Stomach smooth muscle (tissue), 2 donors: ENCODE measurements around the gene PLEKHB1.
A peak's percentile ranks its signal among the peaks of the same experiment; 100 is the strongest.

Source experiments
- H3K27ac ChIP-seq: one replicate; pipeline ENCODE4 v1.7.0; 2013; ENCODE audit warnings: mild to moderate bottlenecking, low read length, inconsistent platforms
- H3K27me3 ChIP-seq, 2 donors: one replicate each; pipeline ENCODE4 v1.7.0; 2013; ENCODE audit warnings: low read length in 2 of 2; ENCODE audit not compliant: insufficient read depth in 2 of 2, control insufficient read depth in 1 of 2
- H3K36me3 ChIP-seq, 2 donors: one replicate each; pipeline ENCODE4 v1.7.0; 2013; ENCODE audit warnings: low read length in 2 of 2; ENCODE audit not compliant: control insufficient read depth in 2 of 2, insufficient read depth in 2 of 2
- H3K4me1 ChIP-seq: one replicate; pipeline ENCODE4 v1.7.0; 2013; ENCODE audit warnings: low read length; ENCODE audit not compliant: control insufficient read depth, insufficient read depth
- H3K4me3 ChIP-seq, 2 donors: one replicate each; pipeline ENCODE4 v1.7.0; 2013; ENCODE audit warnings: low read length in 2 of 2
- H3K9ac ChIP-seq, 2 donors: one replicate each; pipeline ENCODE4 v1.7.0; 2013; ENCODE audit warnings: low read length in 2 of 2, mild to moderate bottlenecking in 1 of 2
- H3K9me3 ChIP-seq, 2 donors: one replicate each; pipeline ENCODE4 v1.7.0; 2013; ENCODE audit warnings: low read length in 2 of 2; ENCODE audit not compliant: control insufficient read depth in 2 of 2
- donor health status: healthy.
- donor health status: Pancreatic carcinoma.

The PLEKHB1 gene

DNA sequence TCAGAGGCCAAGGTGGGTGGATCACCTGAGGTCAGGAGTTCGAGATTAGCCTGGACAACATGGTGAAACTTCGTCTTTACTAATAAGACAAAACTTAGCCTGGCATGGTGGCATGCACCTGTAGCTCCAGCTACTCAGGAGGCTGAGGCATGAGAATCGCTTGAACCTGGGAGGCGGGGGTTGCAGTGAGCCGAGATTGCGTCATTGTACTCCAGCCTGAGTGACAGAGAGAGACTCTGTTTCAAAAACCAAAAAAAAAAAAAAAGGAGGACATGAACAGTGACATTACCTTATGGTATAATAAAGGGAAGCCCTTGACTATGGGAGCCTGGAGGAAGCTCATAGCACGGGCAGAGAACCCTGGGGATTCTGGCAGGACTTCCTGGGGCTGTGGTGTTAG is 16.5 kb upstream of the PLEKHB1 start:
- no peak overlapping the region for H3K4me3 ChIP-seq
- H3K9ac ChIP-seq, result no peak overlapping the region
- no peaks in the 10 kb centered on the region for H3K9me3 ChIP-seq
- H3K36me3 ChIP-seq, result no peaks in the 10 kb centered on the region
- no peaks in the 10 kb centered on the region for H3K27me3 ChIP-seq
- no peak overlapping the region for H3K27ac ChIP-seq
- no peaks in the 10 kb centered on the region for H3K4me1 ChIP-seq

DNA sequence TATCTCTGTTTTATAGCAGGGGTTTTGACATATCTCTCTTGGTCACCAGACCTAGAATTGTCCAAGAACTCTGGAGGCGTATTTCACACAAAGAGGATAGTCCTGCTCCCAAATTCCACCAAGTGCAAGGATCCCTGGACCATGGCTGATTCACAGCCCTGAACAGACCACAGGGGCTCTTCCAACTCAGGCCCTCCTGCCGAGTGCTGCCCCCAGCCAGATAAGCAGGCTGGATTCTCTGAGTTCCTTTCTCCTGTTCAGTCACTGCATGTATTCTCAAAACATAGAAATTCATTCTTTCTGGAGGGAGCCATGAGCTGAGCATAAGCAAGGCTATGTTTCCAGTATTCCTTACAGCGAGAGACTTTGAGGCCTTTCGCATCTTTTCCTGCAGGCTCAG is 13.4 kb upstream of the PLEKHB1 start:
- no peak overlapping the region for H3K27ac ChIP-seq
- no peak overlapping the region for H3K9ac ChIP-seq
- H3K36me3 ChIP-seq, result no peaks in the 10 kb centered on the region
- no peaks in the 10 kb centered on the region for H3K9me3 ChIP-seq
- H3K27me3 ChIP-seq, result no peaks in the 10 kb centered on the region
- no peak overlapping the region for H3K4me3 ChIP-seq
- no peaks in the 10 kb centered on the region for H3K4me1 ChIP-seq

DNA sequence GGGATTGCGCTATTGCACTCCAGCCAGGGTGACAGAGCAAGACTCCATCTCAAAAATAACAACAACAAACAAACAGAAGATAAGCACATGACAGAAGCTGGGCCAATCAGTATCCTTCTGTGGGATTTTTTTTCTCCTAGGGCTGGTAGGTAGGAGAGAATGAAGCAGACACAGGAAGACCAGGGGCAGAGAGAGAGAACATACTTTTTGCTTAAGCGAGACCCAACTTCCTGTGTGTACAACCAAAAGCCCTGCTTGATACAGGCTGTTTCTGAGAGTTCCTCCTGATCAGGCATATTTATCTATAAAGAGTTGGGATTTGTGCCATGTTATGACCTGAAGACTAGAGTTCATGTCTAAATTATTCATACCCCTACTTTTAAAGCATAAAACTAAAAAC is 12.4 kb upstream of the PLEKHB1 start:
- H3K27me3 ChIP-seq, result no peaks in the 10 kb centered on the region
- no peaks in the 10 kb centered on the region for H3K9me3 ChIP-seq
- H3K4me3 ChIP-seq, result no peak overlapping the region
- no peak overlapping the region for H3K27ac ChIP-seq
- H3K9ac ChIP-seq, result no peak overlapping the region
- H3K4me1 ChIP-seq, result no peaks in the 10 kb centered on the region
- H3K36me3 ChIP-seq, result no peaks in the 10 kb centered on the region

DNA sequence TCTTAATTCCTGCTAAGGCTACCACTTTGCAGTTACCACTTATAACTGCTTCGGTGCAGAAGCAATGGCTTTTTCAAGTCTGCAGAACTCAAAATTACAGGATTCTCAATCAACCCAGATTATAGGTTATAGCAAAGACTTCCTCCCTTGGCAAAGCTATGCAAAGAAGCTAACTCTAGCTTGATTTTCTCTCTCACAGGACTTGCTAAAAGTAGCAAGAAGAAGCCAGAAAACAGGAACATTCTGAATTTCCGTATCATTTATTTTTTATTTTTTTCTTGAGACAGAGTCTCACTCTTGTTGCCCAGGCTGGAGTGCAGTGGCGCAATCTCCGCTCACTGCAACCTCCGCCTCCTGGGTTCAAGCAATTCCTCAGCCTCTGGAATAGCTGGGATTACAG is 10.7 kb upstream of the PLEKHB1 start:
- no peak overlapping the region for H3K27ac ChIP-seq
- no peaks in the 10 kb centered on the region for H3K36me3 ChIP-seq
- no peaks in the 10 kb centered on the region for H3K4me1 ChIP-seq
- H3K4me3 ChIP-seq, result no peak overlapping the region
- no peaks in the 10 kb centered on the region for H3K27me3 ChIP-seq
- H3K9ac ChIP-seq, result no peak overlapping the region
- no peaks in the 10 kb centered on the region for H3K9me3 ChIP-seq

DNA sequence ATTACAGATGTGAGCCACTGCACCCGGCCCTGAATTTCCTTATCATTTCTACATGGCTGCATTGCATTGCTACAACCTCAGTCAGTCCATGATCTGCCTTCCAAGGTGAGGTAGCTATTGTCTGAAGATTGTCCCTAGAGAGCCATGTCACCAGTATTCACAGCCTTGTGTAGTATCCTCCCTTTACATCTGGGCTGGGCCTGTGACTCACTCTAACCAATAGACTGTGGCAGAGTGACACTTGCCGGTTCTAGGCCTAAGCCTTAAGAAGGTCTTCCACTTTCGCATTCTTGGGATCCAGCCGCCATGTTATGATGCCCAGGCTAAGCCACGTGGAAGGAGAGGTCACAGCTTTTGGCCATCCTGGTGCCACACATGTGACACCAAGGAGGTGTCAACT is 10.1 kb upstream of the PLEKHB1 start:
- Histone ChIP-seq H3K4me1 (no peaks in the 10 kb centered on the region), H3K27me3 (peaks cover 0 to 1% of the 10 kb centered on the region in 2 donors), H3K9ac (no peak overlapping the region), H3K27ac (no peak overlapping the region), H3K4me3 (no peak overlapping the region), H3K36me3 (no peaks in the 10 kb centered on the region), H3K9me3 (no peaks in the 10 kb centered on the region)

DNA sequence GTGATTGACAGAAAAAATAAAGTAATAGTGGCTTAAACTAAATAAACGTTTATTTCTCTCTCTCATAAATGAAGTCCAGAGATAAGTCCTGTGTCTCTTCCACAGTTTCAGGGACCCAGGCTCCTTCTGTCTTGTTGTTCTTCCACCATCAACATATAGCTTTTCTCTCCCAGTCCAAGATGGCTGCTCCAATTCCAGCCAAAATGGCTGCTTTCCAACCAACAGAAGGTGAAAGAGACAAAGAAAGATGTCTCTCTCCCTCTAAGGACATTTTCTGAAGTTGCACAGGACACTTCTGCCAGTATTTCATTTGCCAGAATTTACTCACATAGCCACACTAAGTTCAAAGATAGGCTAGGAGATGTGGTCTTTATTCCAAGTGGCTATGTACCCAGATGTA is 9.4 kb upstream of the PLEKHB1 start:
- Histone ChIP-seq H3K4me1 (no peaks in the 10 kb centered on the region), H3K27ac (no peak overlapping the region), H3K36me3 (no peaks in the 10 kb centered on the region), H3K9me3 (no peaks in the 10 kb centered on the region), H3K27me3 (peaks cover 0 to 7% of the 10 kb centered on the region in 2 donors), H3K9ac (no peak overlapping the region), H3K4me3 (no peak overlapping the region)

DNA sequence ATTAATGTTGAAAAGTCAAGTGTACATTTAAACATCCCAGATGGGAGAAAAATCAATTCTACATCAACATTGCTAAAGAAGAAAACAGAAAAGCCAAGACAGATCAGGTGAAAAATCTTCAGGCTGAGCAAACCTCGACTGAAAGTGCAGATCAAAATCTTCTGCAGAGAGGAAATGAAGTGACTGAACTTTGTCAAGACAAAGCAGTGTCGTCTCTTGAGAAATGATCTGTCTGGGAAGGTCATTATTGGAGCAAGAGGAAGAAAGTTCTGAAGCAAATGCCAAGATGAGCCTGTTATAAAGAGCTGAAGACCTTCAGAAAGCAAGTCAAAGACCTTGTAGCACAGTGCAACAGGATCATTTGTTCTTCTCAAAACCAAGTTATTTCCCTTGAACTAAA is 5.8 kb upstream of the PLEKHB1 start:
- H3K9me3 ChIP-seq, result no peaks in the 10 kb centered on the region
- H3K27ac ChIP-seq, result no peak overlapping the region
- H3K36me3 ChIP-seq, result no peaks in the 10 kb centered on the region
- H3K27me3 ChIP-seq, result peaks cover 0 to 7% of the 10 kb centered on the region in 2 donors
- no peak overlapping the region for H3K9ac ChIP-seq
- H3K4me3 ChIP-seq, result no peak overlapping the region
- no peaks in the 10 kb centered on the region for H3K4me1 ChIP-seq

DNA sequence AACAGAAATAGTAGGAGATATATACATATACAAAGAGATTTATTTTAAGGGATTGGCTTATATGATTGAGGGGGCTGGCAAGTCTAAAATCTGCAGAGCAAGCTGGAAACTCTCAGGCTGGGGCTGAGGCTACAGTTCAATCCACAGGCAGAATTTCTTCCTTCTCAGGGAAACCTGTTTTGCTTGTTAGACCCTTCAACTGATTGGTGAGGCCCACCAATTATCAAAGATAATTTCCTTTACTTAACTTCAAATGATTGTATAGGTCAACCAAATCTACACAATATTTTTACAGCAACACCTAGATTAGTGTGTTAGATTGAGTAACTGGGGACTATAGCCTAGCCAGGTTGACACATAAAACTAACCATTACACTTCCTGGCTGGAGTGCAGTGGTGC is 4.7 kb upstream of the PLEKHB1 start:
- no peak overlapping the region for H3K27ac ChIP-seq
- H3K27me3 ChIP-seq, result peaks cover 0 to 7% of the 10 kb centered on the region in 2 donors
- H3K4me3 ChIP-seq, result no peak overlapping the region
- H3K9me3 ChIP-seq, result no peaks in the 10 kb centered on the region
- no peak overlapping the region for H3K9ac ChIP-seq
- no peaks in the 10 kb centered on the region for H3K36me3 ChIP-seq
- no peaks in the 10 kb centered on the region for H3K4me1 ChIP-seq

DNA sequence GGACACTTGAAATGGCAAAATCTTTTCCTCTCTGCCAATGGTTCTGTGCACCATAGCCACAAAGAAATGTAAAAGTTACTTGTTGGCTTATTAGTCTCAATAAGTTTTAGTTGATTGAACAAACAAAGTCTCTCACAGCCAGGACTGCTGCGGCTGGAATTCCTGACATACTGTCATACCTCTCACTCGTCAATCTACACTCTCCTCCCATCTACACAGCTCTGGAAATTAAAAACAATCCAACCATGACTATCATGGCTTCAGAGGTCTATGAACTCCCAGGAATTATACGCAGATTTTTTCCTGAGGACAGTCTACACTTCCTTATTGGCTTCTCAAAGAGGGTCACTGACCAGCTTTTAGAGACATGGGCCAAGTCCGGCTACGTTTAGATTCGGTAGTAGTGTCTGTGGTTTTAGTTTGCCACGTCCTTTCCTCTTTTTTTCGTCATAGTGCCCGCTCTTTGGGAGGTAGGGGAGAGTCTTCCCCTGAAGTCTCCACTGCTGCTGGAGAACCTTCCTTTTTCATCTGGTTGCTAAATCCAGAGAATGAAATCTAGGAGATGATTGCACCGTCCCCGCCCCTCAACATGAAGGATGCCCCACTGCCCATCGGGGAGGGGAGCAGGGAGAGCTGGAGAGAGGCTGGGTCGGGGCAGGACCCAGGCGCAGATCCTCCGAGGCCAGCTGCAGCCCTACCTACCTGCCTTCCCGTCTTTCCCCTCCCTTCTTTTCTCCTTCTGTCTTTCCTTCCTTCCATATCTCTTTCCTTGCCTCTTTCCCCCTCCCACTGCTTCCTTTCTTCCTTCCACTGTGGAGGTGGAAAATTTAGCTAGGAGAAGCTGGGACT is 1.0 kb upstream of the PLEKHB1 start:
- no peak overlapping the region for H3K27ac ChIP-seq

DNA sequence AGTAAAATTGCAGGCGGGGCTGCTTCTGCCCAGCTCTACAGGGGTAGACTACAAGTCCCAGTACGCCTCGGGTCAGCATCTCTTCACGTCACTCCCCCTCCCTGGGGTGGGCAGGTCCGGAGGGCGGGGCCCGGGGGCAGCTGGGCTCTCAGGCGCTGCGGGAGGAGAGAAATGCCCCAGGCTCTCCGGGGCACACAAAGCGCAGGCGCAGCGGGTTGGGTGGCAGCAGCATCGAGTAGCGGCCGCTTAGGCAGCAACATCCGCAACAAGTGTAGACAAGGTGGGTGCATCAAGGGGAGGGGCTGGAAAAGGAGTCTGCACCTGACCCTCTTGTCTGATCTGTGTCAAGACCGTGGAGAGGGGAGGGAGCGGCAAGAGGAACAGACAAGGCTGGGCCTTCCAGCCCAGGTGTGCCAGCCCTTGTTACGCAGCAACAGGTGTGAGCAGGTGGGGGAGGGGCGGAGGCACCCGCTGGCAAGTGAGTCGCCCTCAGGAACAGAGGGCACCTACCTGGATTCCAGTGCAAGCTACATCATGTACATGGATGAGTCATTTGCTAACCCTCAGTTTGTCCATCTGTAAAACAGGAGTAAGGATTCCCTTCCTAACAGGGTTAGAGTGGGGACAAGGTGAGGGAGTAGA is 1.2 kb downstream of the PLEKHB1 start:
- H3K9me3 ChIP-seq, result no peaks in the 10 kb centered on the region
- H3K36me3 ChIP-seq, result no peaks in the 10 kb centered on the region
- H3K27me3 ChIP-seq, result no peaks in the 10 kb centered on the region
- H3K4me3 ChIP-seq, result peak overlapping the region; percentile 33 to 71
- H3K27ac ChIP-seq, result no peak overlapping the region
- H3K4me1 ChIP-seq, result peaks cover 5% of the 10 kb centered on the region
- peak overlapping the region in 1 of 2 donors; percentile 62 for H3K9ac ChIP-seq

More for the DNA sequence above, 1.0 kb upstream of the PLEKHB1 start:
- Histone ChIP-seq H3K27me3 (peaks cover 0 to 7% of the 10 kb centered on the region in 2 donors), H3K4me3 (no peak overlapping the region), H3K4me1 (peaks cover 5% of the 10 kb centered on the region), H3K9me3 (no peaks in the 10 kb centered on the region), H3K9ac (no peak overlapping the region), H3K36me3 (no peaks in the 10 kb centered on the region)

DNA sequence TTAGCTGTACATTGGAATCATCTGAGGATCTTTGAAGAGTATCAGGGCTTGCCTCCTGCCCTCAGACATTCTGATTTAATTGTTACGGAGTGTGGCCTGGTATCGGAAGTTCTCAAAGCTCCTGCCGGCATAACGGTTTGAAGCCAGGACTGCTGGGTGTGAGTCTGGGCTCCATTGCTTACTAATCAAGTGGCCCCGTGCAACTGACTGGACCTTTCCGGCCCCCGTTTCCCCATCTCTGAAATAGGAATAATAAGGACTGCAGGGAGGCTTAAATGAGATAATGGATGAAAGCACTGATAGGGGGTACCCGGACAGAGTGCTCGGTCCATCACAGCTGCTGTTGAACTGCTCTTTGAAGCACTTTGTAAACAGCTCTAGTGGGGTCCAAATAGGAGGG is 1.7 kb downstream of the PLEKHB1 start:
- peak overlapping the region in 1 of 2 donors; percentile 62 for H3K9ac ChIP-seq
- H3K4me3 ChIP-seq, result peak overlapping the region in 1 of 2 donors; percentile 33
- no peaks in the 10 kb centered on the region for H3K36me3 ChIP-seq
- no peaks in the 10 kb centered on the region for H3K9me3 ChIP-seq
- H3K27me3 ChIP-seq, result no peaks in the 10 kb centered on the region
- H3K4me1 ChIP-seq, result peaks cover 5% of the 10 kb centered on the region
- H3K27ac ChIP-seq, result no peak overlapping the region
